HG02840 (cell line): ENCODE data around the gene NLGN1.

Experiments used
- ATAC-seq: cut with Tn5 transposase; IDR thresholded peaks from one replicate; pipeline ENCODE4 v1.9.1; 2021; ENCODE audit warnings: mild to moderate bottlenecking, moderate library complexity, moderate number of reproducible peaks; ENCODE audit not compliant: unreplicated experiment, low FRiP score

The NLGN1 gene

DNA sequence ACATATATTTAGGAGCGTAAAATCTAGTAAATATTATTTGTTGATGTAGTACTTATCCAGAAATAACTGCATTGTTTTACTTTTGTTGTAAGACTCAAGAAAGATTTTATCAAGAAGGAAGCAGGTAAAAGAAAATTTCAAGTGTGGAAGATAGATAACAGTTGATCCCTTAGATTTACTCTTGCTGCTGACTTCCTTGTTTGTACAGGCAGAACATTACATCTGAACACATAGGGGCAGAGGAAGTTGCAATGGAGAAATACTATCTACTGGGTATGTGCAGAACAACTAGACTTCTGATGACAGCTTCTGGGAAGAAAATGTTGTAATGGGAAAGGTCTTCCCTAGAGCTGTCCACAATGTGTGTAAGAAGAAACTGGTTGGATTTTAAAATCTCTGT lies 350.6 kb downstream of the NLGN1 start:
- ATAC-seq, result no peak

DNA sequence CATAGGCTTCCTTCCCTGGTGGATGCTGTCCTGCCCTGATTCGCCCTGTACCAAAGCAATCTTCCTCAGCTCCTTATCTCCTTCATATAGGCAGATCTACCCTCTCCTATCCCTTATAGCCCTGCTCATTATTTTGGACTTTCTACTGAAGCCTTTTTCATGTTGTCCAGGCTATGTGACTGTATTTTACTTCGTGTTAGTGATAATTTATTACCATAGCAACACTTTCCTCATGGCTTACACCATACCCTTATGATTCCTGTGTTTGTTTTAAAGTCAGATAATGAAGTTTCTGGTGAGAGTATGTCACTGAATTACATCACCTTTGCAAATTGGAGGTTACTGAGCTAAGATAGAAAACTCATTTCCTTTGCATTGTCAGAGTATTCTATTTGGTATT lies 352.6 kb downstream of the NLGN1 start:
- no peak for ATAC-seq

DNA sequence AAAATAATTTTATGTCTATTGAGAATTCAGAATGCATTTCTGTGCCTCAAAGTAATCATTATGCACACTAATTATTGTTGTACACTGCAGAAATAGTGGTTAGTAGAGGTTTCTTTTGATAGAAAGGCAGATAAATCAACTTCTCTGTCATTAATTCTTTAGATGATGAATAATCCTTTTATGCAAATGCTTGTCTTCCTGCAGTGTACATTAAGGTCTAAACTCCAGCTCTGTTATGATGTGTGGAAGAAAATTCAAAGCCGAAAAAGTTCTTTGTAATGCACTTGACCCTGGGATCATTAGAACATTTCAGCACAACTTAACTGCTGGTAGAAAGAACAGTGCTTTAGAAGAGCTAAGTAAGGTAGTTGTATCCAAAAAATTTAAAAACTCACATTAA lies 353.0 kb downstream of the NLGN1 start:
- no peak for ATAC-seq

DNA sequence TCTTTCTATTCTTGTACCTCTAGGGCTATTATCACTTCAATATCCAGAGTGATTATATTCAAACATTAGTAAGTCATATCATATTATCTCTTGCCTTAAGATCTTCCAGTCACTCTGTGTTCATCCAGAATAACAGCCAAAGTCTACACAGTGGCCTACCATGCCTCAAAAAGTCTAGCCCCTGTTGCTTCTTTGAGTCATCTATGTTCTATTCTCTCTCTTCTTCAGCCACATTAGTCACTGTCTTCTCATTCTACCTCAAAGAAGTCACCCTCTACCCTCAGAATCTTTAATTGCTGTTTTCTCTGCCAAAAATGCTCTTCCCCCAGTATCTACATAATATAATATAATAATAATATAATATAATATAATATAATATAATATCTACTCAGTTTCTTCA lies 356.0 kb downstream of the NLGN1 start:
- no peak for ATAC-seq

DNA sequence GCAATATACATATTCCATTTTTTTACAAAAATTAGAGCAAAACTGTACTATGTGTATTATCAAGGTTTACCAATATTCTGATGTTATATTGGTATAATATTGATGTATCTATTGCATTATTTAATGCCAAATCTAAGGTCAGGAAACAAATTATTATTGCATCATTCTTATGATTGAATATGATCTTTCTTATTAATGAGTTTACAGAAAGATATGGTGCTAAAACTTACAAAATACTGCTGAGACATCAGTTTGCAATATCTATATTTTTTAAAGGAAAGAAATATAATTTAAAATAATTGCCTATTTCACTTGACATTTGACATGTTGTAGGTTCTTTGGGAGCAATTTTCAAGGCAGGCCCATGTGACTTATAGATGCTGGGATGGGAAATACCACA lies 357.6 kb downstream of the NLGN1 start:
- no peak for ATAC-seq

DNA sequence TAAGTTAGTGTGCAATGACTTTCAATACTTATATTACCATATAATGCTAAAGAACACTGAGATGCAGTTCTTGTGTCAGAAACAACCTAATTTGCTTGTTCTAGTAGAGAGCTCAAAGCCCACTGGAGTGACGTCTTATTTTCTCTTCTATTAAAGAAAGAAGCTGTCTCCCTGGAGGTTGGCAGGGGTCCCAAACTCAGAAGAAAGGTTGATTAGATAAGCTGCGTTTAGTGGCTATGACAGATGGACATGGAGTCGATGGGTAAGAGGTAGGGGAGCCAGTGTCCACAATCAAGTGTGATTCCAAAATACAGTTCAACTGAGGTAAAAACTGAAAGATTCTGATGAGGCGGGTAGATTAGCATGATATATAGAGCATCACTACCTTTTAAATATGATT lies 363.6 kb downstream of the NLGN1 start:
- no peak for ATAC-seq

DNA sequence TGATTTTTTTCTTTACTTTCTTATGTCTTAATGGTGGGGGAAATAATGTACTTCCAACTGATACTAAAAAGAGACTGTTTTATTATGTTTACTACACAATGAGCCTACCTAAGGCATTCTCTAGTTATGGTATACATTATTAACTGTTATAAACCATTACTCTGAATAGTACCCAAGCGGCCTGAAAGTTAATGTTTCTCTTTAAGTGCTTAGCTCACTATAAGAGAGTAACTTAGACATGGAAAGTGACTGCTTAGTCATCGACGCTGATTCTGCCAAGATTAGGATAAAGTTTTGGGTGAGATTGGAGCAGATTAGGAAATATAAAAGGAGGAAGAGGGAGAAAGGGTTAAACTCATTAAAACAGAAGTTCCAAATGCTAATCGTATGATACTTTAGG lies 365.0 kb downstream of the NLGN1 start:
- no peak for ATAC-seq

DNA sequence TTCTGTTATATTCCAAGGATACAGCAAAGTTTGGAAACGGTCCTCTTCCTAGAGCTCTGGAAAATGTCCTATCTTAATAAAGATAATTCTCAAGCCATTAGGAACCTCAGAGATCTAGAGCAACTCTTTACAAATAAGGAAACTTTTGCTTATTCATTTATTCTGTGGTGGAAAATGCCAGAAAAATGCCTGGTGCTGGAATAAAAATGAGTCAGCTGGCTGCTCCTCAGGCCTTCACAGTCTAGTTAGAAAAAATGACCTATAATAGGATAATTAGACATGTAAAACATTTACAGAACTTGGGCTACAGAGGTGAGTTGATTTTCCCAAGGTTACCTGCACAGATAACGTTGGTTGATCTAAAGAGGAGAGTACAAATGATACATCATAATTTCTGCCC lies 372.5 kb downstream of the NLGN1 start:
- no peak for ATAC-seq

DNA sequence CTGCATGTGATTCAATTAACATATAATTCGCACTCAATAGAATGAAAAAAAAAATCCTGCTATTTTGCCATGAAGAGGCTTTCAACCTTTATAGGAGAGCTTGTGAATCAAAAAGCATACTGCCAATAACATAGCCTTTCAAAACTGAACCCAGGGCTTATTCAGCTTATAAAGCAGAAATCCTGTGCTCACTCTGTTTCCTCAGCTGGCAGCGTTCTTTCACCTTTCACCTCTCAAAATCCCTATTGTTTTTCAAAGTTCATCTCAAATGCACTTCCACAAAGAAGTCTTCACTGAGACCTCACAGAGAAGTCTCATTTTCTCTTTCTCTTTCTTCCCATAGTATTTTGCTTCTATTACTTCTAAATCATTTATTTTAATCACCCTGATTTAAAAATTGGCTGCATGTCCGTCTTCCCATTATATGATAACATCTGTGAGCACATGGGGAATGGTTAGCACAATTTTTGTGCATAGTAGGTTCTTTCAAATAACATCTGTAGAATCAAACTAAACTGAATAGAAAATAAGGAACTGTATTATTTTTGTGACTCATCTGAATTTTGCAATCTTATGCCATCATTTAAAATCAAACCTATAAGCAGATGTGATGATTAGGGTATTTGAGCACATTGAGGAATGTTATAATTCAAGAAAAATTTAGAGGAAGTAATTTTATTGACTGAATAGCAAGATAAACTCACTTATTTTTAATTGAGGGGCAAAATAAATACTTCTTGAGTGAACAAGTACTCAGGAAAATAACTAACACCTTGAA lies 373.4 kb downstream of the NLGN1 start:
- ATAC-seq, result no peak

DNA sequence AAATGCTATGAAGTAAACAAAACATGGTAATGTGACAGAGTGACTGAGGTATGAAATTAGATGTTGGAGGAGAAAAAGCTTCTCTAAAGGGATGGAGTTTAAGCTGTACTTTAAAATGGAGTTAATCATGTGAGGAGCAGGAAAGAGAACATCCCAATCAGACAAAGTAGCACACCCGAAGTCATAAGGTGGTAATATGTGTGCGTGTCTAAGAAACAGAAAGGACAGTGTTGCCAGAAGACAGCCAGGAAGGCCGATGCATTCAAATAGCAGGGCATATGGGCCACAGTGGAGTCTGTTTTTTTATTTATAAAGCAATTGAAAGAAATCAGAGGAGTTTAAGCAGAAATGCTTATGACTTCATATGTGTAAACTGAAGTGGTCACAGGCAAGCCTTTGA lies 376.3 kb downstream of the NLGN1 start:
- ATAC-seq, result no peak

DNA sequence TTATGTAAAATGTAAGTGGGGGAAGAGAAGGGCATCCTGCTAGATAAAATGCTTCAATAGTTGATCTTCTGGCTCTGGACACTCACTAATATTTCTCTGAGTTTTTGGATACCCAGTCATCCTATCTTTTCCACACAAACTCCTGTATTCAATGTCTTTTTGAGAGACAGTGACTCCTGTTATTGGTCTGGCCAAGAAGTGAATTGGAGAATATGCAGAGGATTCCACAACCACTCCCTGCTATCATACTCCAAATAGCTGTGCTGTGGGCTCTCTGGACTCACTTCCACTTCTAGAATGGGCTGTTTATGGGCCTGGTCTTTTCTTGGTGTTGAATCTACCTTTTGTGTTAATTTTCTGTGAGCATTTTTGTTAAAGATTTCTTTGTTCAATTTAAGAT lies 376.8 kb downstream of the NLGN1 start:
- ATAC-seq, result no peak

DNA sequence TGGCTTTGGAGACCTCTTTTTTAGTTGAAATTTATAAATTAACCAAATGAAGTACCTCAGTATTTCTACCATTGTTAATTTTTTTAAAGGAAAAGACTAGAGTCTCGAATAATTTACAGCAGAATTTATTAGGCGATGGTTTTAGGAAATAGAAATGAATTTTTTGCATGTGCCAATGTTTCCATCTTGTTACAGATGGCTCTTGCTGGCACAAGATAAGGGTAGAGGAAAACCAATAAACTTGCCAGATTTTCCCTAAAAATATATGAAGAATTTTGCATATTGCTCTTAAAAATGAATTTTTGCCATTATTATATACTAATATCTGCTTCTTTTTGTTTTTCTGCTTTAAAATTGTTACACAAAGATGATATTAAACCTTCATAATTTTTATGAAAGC lies 380.7 kb downstream of the NLGN1 start:
- ATAC-seq, result no peak

DNA sequence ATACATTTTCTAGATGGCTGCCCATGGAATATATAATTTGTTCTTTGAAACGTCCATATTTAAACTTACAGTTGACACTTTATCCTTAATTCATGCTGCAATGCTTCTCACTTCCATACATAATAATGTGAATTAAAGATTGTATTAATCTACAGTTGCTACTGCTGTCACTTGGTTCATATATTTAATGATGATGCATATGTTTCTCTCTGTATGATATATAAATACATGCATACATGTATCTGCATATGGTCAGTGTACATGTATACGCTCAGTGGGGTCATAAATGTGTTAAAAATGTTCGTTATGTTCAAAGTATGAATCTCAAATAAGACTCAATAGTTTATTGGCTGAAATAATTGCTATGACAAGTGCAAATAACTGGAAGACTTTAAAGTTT lies 382.5 kb downstream of the NLGN1 start:
- ATAC-seq, result no peak

DNA sequence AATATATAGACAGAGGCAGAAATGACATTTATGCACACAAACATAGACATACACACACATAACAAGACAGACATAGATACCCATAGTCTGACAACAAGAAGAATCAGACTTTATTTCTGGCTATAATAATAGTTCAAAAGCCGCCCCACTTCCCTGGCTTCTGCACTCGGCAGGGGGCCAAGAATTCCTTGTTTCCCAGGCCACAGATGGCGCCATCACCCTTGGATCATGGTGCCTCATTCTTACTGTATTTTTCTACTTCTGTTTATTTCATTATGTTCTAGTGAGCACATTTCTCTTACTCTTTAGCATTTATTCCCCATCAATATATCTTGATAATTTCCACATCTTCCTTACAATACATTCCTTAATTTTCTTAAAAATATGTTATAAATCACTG lies 387.5 kb downstream of the NLGN1 start:
- no peak for ATAC-seq

DNA sequence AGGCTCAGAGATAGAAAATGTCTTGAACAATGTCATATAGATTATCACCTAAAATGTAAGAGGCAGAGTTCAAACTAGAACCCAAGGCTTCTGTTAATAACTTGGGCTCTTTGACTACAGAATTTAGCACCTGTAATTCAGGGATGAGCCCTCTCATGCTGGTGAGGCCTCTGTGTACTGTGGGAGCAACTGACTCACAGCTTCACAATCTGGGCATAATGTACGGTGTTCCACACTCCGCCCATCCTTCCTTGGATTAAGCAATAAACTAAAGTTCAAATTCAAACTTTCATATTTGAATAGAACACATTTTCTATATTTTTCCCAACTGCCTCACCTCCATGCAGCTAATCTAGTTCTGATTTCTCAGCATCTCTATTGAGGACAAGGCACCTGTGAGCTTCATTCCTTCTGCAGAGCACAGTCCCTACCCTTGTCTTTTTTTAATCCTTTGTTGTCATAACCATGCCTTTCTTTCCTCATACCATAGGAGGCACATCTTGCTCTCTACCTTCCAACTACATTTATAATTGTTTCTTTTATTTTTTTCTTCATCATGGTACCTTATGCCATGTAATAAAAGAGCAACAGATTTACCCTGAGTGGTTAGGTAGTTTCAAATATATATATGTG lies 392.1 kb downstream of the NLGN1 start:
- no peak for ATAC-seq

DNA sequence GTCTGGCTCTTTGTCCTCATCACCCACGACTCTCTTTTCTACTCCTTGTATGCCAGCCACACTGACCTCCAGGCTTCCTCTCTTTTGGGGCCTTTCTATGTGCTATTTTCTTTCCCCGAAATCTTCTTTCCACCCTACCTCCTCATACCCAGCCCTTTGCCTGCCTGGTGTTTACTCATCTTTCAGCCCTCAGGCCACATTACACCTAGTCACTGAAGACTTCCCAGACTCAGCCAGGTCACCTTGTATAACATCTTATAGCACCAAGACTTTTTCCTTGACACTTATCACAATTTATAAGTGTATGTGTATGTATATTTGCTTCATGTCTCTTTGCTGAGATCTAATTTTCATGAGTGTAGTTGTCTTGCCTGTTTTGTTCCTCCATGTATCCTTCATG lies 396.4 kb downstream of the NLGN1 start:
- ATAC-seq, result no peak

DNA sequence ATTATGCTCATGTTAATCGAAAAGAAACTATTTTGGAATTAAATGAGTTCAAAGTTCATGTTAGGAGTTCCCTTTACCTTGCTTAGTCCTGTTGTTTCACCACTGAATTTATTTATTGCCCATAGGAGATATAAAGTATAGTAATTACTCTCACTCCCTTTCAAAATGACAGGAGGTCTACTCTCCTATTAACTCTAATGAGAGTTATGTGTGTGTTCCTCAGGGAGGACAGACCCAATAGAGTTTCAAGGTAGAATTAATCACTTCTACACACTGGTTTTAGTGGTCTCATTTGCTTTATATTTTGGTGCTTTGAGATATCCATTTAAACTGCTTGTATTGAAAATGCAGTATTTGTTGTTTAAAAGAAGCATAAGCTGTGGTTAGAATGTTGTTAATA lies 398.9 kb downstream of the NLGN1 start:
- no peak for ATAC-seq

DNA sequence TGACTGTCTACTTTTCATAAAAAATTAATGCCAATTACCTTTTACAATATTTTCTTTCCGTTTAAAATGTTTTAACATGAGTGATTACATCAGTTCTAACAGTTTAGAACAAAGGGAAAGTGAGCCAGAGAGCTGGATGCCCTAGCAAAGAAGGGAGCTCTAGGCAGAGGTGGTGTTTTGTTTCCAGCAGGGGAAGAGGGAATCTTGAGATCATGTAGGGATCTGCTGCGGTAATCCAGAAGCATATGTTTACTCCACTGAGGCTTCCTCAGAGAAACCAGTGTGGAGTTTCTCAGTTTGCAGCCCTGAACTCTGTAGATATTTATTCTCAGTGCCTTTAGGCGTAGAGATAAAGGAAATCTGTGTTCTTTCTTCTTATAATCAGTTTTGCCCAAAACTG lies 399.3 kb downstream of the NLGN1 start:
- ATAC-seq, result no peak

DNA sequence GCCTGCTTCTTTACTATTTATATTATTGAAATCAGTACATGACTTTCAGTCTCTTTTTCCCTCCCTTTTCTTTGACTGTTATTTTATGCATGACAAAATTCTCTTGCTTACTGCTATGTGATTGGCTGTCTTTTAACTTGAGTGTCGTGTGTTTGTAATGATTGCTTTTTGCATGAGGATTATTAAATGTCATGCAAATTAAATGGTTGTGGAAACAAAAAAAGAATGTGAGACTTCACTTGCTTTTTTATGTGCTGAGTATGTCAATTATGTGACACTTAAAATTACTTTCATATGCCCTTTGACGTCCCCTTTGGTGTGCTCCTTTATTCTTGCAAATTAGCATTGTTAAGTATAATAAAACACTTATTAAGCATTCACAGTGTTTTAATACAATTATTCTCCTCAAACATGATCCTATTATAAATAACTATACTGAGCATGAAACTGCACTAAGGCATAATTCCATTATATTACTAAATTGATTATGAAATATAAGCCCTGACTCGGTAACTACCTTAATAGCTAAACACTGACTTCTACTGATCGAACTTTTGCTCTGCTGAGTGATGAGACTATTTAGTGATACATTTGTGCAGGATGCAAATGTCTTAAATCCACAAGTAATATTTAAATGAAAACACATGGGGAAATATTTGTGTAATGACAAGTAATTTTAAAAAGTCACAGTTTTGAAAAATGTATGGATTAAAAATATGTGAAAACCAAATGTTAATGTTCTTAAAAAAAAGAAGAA lies 401.7 kb downstream of the NLGN1 start:
- ATAC-seq, result no peak

DNA sequence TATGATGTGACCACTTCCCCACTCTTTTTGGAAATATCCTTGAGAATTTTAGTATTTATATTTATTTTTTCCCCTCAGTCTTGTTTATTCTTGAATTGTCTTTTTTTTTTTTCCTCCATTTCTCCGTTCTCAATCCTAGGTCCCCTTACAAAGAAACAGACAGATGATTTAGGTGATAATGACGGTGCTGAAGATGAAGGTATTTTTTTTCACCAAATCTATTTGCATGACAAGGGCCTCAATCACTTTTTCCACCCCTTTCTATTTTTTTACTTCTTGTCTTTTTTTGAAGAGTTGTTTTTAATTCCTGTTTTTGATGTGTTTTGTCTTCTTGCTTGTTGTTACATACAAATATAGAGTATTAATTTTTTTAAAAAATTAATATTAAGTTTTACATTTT lies 402.6 kb downstream of the NLGN1 start:
- ATAC-seq, result no peak

DNA sequence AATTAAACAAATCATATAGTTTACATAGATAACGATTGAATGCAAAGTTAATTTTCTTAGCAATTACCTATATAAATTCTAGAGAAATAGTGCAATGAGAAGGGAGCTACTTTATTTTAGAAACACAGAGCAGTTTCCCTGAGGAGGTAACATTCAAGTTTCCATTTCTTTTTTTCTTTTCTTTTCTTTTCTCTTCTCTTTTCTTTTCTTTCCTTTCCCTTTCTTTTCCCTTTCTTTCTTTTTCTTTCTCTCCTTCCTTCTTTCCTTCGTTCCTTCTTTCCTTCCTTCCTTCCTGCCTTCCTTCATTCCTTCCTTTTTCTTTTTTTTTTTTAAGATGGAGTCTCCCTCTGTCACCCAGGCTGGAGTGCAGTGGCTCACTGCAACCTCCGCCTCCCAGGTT lies 417.3 kb downstream of the NLGN1 start:
- ATAC-seq, result no peak

DNA sequence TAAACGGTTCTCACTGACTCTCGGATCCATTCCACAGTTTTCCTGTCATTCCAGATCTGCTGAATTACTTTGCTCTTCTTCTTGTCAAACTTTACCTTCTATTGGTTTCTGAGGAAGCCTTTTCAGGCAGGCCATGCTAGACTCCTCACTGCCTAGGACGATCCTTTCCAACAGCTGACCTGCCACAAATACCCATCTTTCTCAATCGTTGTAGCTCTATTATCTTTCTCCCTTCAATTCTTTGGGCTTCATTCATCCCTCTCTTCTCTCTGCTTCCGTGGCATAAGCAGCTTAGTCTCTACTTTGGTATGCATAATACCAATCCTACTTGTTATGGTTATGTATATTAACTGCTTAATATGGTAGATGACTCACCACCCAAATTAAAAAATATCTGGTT lies 421.8 kb downstream of the NLGN1 start:
- ATAC-seq, result no peak
